OCI-LY1 (cell line): Measurements from ENCODE around the gene PRKCB.

ENCODE experiments used
- EZH2 ChIP-seq: fragments of 200-600 bp; sonication (generic), shearing (Covaris generic); IDR thresholded peaks from 2 replicates; pipeline ENCODE4 v1.8.0; 2017; ENCODE audit warnings: borderline replicate concordance, mixed run types, mild to moderate bottlenecking, antibody characterized with exemption, low read length, moderate library complexity, mixed read lengths
- TF ChIP-seq, protein P1 (sequence below): fragments of 200-600 bp; sonication (generic), shearing (Covaris generic); IDR thresholded peaks from 2 replicates; pipeline ENCODE4 v1.5.1; 2017; ENCODE audit warnings: mild to moderate bottlenecking, antibody characterized with exemption, low read length, moderate library complexity, mixed read lengths

DNA sequence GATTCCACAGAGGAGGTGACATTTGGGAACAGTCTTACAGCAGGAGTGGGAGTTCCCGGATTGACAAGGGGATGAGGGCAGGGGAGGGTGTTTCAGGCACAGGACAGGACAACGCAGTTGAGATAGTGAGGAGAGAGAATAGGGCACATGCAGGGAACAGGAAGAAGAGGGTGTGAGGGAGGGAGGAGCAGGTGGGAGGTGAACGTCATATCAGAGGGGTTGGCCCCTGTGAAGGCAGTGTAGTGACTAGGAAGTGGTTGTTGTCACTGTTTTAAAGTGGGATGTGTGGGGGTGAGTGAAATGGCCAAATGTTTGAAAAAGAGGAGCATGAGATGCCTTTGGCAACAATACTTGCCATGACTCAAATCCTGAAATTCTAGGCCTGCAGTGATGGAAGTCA lies 12.2 kb downstream of the PRKCB start:
- no peak for TF ChIP-seq EZH2
- TF ChIP-seq, protein P1, sequence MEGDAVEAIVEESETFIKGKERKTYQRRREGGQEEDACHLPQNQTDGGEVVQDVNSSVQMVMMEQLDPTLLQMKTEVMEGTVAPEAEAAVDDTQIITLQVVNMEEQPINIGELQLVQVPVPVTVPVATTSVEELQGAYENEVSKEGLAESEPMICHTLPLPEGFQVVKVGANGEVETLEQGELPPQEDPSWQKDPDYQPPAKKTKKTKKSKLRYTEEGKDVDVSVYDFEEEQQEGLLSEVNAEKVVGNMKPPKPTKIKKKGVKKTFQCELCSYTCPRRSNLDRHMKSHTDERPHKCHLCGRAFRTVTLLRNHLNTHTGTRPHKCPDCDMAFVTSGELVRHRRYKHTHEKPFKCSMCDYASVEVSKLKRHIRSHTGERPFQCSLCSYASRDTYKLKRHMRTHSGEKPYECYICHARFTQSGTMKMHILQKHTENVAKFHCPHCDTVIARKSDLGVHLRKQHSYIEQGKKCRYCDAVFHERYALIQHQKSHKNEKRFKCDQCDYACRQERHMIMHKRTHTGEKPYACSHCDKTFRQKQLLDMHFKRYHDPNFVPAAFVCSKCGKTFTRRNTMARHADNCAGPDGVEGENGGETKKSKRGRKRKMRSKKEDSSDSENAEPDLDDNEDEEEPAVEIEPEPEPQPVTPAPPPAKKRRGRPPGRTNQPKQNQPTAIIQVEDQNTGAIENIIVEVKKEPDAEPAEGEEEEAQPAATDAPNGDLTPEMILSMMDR = no peak
